ENCODE measurements around the gene E2F7. TPM values are rescaled to one million over a fixed set of nuclear protein-coding genes. Genes with fewer than 3 reads are reported as not detected.

Gene E2F7
- total and polyA plus RNA-seq, 2 of the 13 experiments (the other 11 are each of a cell fraction or from before 2014, with no cell fraction given) = 1.7 to 7.3 TPM

- no peak for TF ChIP-seq IRF9 (CRISPR knock-in tag; IDR thresholded peaks at IDR 0.05; ENCODE audit: borderline replicate concordance)
- TF ChIP-seq FOXM1 (CRISPR knock-in tag; IDR thresholded peaks at IDR 0.05) = no peak
- no peak for TF ChIP-seq RORA (CRISPR knock-in tag; IDR thresholded peaks at IDR 0.05)
- TF ChIP-seq TEAD3 (CRISPR knock-in tag; optimal IDR thresholded peaks at IDR 0.05; ENCODE audit: borderline replicate concordance) = no peak
- no peak for TF ChIP-seq PTBP1 (IDR thresholded peaks at IDR 0.05; ENCODE audit: low read depth, low read length, poor library complexity, severe bottlenecking)
- no peak for TF ChIP-seq SIN3B (IDR thresholded peaks at IDR 0.05; ENCODE audit: low read length)
- Histone ChIP-seq H4K20me1 (ENCODE audit: insufficient read depth, low read length) (no peaks in the 10 kb centered on the region), H3K4me2 (ENCODE audit: low read depth, low read length) (no peak overlapping the region), H3K4me3 (replicated peaks in 1 of 3; ENCODE audit: insufficient read depth in 1 of 3, low read depth in 2 of 3, low read length in 3 of 3) (no peak overlapping the region), H3K9ac (ENCODE audit: insufficient read depth, low read depth, low read length) (no peak overlapping the region), H3K27me3 (ENCODE audit: control insufficient read depth in 1 of 2, insufficient read depth in 2 of 2, low read length in 2 of 2) (no peaks in the 10 kb centered on the region), H3K4me1 (ENCODE audit: insufficient read depth, low read length) (no peaks in the 10 kb centered on the region), H3K27ac (ENCODE audit: extremely low read length, insufficient read depth, low read length) (no peak overlapping the region), H3K9me3 (ENCODE audit: low read length) (no peaks in the 10 kb centered on the region), H3K36me3 (replicated peaks in 1 of 2; ENCODE audit: control insufficient read depth in 1 of 2, insufficient read depth in 2 of 2, low read length in 2 of 2) (peaks cover 6 to 25% of the 10 kb centered on the region in 2 experiments; a peak in 4 of 5 replicates), H2AFZ (ENCODE audit: low read length) (no peak overlapping the region), H3K79me2 (ENCODE audit: insufficient read depth, low read length) (no peaks in the 10 kb centered on the region)
- no peak for FAIRE-seq
- in situ Hi-C loops (cut with HindIII; ENCODE audit: extremely low pct_ligation_motif_present, low pct_unique_long_range_greater_than_20kb) (no loop called here), intact Hi-C loops (cut with micrococcal nuclease; ENCODE audit: unreplicated experiment) (no loop called here)
- ChIA-PET POLR2A (no interaction called here), CTCF (ENCODE audit: low intra/inter-chr PET ratio, low total read pairs) (no interaction called here)
- WGBS (ENCODE audit: low lambda C conversion rate) = 93% methylated on average over 2 of the region's 2 CpGs
- no peak for ATAC-seq
- DNase-seq (ENCODE audit: low spot score) = no peak
- no TSS peak for BruUV-seq (replicated peaks)
Measured at GRCh38 chr12:77032406-77032805, 33.0 kb downstream of the E2F7 start.

GRCh38 chr12:77031745-77032144 is 33.6 kb downstream of the E2F7 start:
- Histone ChIP-seq H3K27ac (ENCODE audit: extremely low read length, insufficient read depth, low read length) (no peak overlapping the region), H4K20me1 (ENCODE audit: insufficient read depth, low read length) (no peaks in the 10 kb centered on the region), H3K4me3 (replicated peaks in 1 of 3; ENCODE audit: insufficient read depth in 1 of 3, low read depth in 2 of 3, low read length in 3 of 3) (no peak overlapping the region), H3K79me2 (ENCODE audit: insufficient read depth, low read length) (no peaks in the 10 kb centered on the region), H3K27me3 (ENCODE audit: control insufficient read depth in 1 of 2, insufficient read depth in 2 of 2, low read length in 2 of 2) (no peaks in the 10 kb centered on the region), H3K4me1 (ENCODE audit: insufficient read depth, low read length) (no peaks in the 10 kb centered on the region), H3K9me3 (ENCODE audit: low read length) (no peaks in the 10 kb centered on the region), H3K4me2 (ENCODE audit: low read depth, low read length) (no peak overlapping the region), H3K36me3 (replicated peaks in 1 of 2; ENCODE audit: control insufficient read depth in 1 of 2, insufficient read depth in 2 of 2, low read length in 2 of 2) (peaks cover 6 to 25% of the 10 kb centered on the region in 2 experiments; a peak in 4 of 5 replicates), H3K9ac (ENCODE audit: insufficient read depth, low read depth, low read length) (no peak overlapping the region), H2AFZ (ENCODE audit: low read length) (no peak overlapping the region)
- 96% methylated on average over 4 of the region's 4 CpGs for WGBS (ENCODE audit: low lambda C conversion rate)
- POLR2A ChIA-PET = no interaction called here
- in situ Hi-C loops (cut with HindIII; ENCODE audit: extremely low pct_ligation_motif_present, low pct_unique_long_range_greater_than_20kb) (no loop called here), intact Hi-C loops (cut with micrococcal nuclease; ENCODE audit: unreplicated experiment) (no loop called here)
- CTCF ChIA-PET (ENCODE audit: low intra/inter-chr PET ratio, low total read pairs) = no interaction called here
- no peak for TF ChIP-seq ZNF383 (CRISPR knock-in tag; IDR thresholded peaks at IDR 0.05; ENCODE audit: borderline replicate concordance)
- no peak for TF ChIP-seq ZNF691 (CRISPR knock-in tag; IDR thresholded peaks at IDR 0.05; ENCODE audit: borderline replicate concordance, low read depth)
- TF ChIP-seq AGO1 (IDR thresholded peaks at IDR 0.05; ENCODE audit: low read depth, low read length, poor library complexity, severe bottlenecking) = no peak
- no peak for TF ChIP-seq ZNF205 (CRISPR knock-in tag; IDR thresholded peaks at IDR 0.05)
- no peak for ATAC-seq
- BruUV-seq (replicated peaks) = no TSS peak
- no peak for FAIRE-seq
- no peak for DNase-seq (ENCODE audit: low spot score)
